ENCODE data around the gene CPLANE2.

GRCh38 chr1:16199157-16199501, 37.9 kb downstream of the CPLANE2 start:
- TF ChIP-seq CTCF (conservative IDR thresholded peaks at IDR 0.05): no peak
- no peak for TF ChIP-seq ZFX (IDR thresholded peaks at IDR 0.05)
